Measurements from ENCODE around the gene NEK4.

- TF ChIP-seq CTCF (conservative IDR thresholded peaks at IDR 0.05) (no peak), ZFX (IDR thresholded peaks at IDR 0.05) (no peak)
Measured at GRCh38 chr3:52792413-52792812, 21.7 kb upstream of the NEK4 start.
